ENCODE results near the gene BLTP2.
A peak's percentile ranks its signal among the peaks of the same experiment; 100 is the strongest.
"Not testable (repeated sequence)": the region's sequence is repeated elsewhere in the genome, so short reads cannot be mapped to it uniquely, and the experiment has no call there.

BLTP2 gene

DNA sequence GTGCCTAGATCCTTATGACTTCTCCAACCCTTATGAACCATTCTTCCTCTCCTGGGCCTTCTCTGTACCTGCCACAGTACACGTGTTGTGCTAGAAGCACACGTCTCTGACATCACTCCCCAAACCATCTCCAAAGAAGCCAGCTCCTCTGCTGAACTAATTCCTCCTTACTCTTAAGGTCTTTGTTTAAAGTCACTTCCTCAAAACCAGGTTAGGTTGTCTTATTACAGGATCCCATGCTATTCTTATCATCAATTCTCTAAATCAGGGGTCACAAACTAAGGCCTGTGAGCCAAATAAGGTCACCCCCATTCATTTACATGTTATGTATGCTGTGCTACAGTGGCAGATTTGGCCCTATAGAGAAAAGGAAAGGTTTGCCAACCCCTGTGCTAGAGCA, 21.0 kb upstream of the BLTP2 start:
- ChIA-PET CTCF (interaction anchor here (7.2 kb wide), 1 partner anchor 21 kb away, joined by 63 read pairs; the partner anchor contains the start of gene BLTP2), POLR2A (no interaction called here)
- no peak for DNase-seq (ENCODE audit: low read depth, low spot score)
- TF ChIP-seq, protein P1, sequence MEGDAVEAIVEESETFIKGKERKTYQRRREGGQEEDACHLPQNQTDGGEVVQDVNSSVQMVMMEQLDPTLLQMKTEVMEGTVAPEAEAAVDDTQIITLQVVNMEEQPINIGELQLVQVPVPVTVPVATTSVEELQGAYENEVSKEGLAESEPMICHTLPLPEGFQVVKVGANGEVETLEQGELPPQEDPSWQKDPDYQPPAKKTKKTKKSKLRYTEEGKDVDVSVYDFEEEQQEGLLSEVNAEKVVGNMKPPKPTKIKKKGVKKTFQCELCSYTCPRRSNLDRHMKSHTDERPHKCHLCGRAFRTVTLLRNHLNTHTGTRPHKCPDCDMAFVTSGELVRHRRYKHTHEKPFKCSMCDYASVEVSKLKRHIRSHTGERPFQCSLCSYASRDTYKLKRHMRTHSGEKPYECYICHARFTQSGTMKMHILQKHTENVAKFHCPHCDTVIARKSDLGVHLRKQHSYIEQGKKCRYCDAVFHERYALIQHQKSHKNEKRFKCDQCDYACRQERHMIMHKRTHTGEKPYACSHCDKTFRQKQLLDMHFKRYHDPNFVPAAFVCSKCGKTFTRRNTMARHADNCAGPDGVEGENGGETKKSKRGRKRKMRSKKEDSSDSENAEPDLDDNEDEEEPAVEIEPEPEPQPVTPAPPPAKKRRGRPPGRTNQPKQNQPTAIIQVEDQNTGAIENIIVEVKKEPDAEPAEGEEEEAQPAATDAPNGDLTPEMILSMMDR (IDR thresholded peaks at IDR 0.05; ENCODE audit: insufficient read depth, low read length, missing control alignments) = no peak
- H3K4me3 ChIP-seq (ENCODE audit: low read depth, low read length) = no peak overlapping the region

DNA sequence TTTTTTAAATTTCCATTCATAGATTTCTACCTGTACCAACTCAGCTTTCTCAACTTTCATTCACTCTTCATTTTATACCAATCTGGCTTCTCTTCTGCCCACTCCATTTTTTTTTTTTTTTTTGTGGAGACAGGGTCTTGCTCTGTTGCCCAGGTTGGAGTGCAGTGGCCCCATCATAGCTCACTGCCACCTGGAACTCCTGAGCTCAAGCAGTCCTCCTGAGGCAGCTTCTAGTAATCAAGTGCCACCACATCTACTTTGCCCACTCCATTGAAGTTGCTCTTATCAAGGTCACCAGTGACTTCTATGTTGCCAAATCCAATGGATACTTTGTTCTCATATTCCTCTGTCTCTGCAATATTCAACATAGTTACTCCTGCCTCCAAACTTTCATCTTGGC, 18.8 kb upstream of the BLTP2 start:
- H3K4me3 ChIP-seq (ENCODE audit: low read depth, low read length) = no peak overlapping the region
- ChIA-PET POLR2A (interaction anchor here (3.0 kb wide), 1 partner anchor 56 kb away, joined by 11 read pairs; the partner anchor contains the start of gene RPL23A), CTCF (interaction anchor here (7.2 kb wide), 1 partner anchor 18 kb away, joined by 63 read pairs; the partner anchor contains the start of gene BLTP2)
- TF ChIP-seq, protein P1 (IDR thresholded peaks at IDR 0.05; ENCODE audit: insufficient read depth, low read length, missing control alignments) = no peak
- no peak for DNase-seq (ENCODE audit: low read depth, low spot score)

DNA sequence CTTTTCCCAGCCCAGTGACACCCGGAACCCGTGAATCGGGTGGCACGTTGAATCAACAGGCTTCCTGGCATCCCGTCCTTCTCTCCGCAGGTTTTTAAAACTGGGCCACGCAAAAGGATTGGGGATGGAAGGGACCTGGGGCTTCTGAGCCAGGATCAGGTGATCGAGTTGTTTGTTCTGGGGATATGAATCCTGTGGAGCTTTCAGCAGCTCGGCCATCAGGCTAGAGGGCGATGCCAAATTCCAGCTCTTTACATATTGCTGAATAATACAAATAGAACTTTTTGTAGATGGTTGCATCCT, 17.5 kb upstream of the BLTP2 start:
- H3K4me3 ChIP-seq (ENCODE audit: low read depth, low read length) = peak overlapping the region; percentile 99
- no peak for DNase-seq (ENCODE audit: low read depth, low spot score)
- ChIA-PET POLR2A (interaction anchor here (1.5 to 3.0 kb wide), 2 partner anchors 20 to 57 kb away, joined by 3 to 11 read pairs; partner anchors contain the start of gene RPL23A), CTCF (interaction anchor here (0.9 to 7.2 kb wide), 6 partner anchors 10 to 44 kb away, joined by 3 to 63 read pairs (median 6); partner anchors contain the start of gene BLTP2)
- TF ChIP-seq, protein P1 (IDR thresholded peaks at IDR 0.05; ENCODE audit: insufficient read depth, low read length, missing control alignments) = no peak

DNA sequence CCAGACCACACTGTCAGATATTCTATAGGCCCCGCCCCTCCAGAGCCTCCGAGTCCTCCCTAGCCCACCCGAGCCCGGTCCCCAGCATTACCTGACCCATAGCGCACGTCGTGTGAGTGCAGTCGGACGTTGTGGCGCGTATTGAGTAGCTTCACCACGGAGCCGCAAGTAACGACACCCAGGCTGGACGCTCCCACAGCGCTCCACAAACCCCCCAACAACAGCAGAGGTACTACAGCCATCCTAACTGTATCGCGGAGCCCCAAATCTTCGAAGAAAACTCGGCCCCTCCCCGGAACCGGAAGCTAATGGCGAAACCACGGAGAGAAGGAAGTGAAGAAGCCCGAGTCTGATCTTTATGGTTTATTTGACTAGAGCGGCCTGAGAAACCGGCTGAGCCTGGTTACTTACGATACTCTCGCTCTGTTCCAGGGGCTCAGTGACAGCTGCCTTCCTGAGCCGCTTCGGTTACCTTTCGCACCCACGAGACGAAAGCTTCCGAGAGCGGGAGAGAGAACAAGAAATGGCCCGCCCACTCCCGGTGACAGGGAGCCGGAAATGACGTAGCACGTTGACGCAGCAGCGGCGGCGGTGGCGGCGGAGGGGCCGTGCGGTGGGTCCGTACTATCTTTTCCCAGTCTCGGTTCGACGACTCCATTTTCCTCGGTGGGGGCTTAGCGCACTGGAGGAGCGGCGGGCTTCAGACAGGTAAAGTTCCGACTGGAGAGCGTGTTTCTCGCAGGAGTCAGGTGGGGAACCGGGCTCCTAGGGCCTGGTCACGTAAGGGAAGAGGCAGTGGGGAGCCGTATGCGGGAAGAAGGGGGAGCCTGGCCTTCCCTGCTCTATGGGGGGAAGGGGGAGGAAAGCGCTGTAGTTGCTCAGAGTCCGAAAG, 16.9 kb upstream of the BLTP2 start, which contains the start of the genes SDF2 and SUPT6H:
Gene SDF2, minus strand, starts transcription at position 272 of the 892 bp plus-strand sequence. Its CDS starts 30 bp downstream, at position 242.
Gene SUPT6H, plus strand, starts transcription at position 571 of the 892 bp plus-strand sequence. CDS start 11,197 bp downstream, outside the sequence.
- H3K4me3 ChIP-seq (ENCODE audit: low read depth, low read length) = peak within 1 kb of the TSS; percentile 99
- ChIA-PET POLR2A (interaction anchor here (0.8 to 3.0 kb wide), 4 partner anchors 12 to 58 kb away, joined by 3 to 11 read pairs (median 3); partner anchors contain the start of gene RPL23A), CTCF (interaction anchor here (0.6 to 7.2 kb wide), 9 partner anchors 9 to 287 kb away, joined by 3 to 63 read pairs (median 4); partner anchors contain the start of gene BLTP2)
- no peak for DNase-seq (ENCODE audit: low read depth, low spot score)
- TF ChIP-seq, protein P1 (IDR thresholded peaks at IDR 0.05; ENCODE audit: insufficient read depth, low read length, missing control alignments) = no peak

DNA sequence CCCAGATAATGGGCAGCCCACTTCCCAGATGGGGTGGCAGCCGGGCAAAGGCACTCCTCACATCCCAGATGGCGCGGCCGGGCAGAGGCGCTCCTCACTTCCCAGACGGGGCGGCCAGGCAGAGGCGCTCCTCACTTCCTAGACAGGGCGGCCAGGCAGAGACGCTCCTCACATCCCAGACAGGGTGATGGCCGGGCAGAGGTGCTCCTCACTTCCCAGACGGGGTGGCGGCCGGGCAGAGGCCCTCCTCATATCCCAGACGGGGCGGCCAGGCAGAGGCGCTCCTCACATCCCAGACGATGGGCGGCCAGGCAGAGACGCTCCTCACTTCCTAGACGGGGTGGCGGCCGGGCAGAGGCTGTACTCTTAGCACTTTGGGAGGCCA, 14.5 kb upstream of the BLTP2 start:
- POLR2A ChIA-PET; CTCF ChIA-PET; H3K4me3 ChIP-seq (ENCODE audit: low read depth, low read length); DNase-seq (ENCODE audit: low read depth, low spot score): not testable (repeated sequence)

DNA sequence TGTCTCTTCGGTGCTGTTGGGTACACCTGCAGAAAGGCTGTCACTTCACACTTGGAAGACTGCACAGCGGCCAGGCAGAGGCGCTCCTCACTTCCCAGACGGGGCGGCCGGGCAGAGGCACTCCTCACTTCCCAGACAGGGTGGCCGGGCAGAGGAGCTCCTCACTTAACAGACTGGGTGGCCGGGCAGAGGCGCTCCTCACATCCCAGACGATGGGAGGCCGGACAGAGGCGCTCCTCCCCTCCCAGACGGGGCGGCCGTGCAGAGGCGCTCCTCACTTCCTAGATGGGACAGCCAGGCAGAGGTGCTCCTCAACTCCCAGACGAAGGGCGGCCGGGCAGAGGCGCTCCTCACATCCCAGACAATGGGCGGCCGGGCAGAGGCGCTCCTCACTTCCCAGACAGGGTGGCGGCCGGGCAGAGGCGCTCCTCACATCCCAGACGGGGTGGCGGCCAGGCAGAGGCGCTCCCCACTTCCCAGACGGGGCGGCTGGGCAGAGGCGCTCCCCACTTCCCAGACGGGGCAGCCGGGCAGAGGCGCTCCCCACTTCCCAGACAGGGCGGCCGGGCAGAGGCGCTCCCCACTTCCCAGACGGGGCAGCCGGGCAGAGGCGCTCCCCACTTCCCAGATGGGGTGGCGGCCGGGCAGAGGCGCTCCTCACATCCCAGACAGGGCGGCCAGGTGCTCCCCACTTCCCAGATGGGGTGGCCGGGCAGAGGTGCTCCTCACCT, 14.0 kb upstream of the BLTP2 start:
- H3K4me3 ChIP-seq (ENCODE audit: low read depth, low read length); DNase-seq (ENCODE audit: low read depth, low spot score); POLR2A ChIA-PET: not testable (repeated sequence)
- CTCF ChIA-PET = interaction anchor here (2.4 kb wide), 1 partner anchor 15 kb away, joined by 10 read pairs; no protein-coding TSS in a partner anchor

DNA sequence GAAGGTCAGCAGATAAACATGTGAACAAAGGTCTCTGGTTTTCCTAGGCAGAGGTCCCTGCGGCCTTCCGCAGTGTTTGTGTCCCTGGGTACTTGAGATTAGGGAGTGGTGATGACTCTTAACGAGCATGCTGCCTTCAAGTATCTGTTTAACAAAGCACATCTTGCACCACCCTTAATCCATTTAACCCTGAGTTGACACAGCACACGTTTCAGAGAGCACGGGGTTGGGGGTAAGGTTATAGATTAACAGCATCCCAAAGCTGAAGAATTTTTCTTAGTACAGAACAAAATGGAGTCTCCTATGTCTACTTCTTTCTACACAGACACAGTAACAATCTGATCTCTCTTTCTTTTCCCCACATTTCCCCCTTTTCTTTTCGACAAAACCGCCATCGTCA, 13.4 kb upstream of the BLTP2 start:
- CTCF ChIA-PET = interaction anchor here (1.1 to 2.4 kb wide), 5 partner anchors 10 to 16 kb away, joined by 3 to 10 read pairs (median 9); partner anchors contain the start of gene BLTP2
- POLR2A ChIA-PET; H3K4me3 ChIP-seq (ENCODE audit: low read depth, low read length); DNase-seq (ENCODE audit: low read depth, low spot score): not testable (repeated sequence)

All from AG04449 (cell line).